ENCODE data around the gene TAGLN3. TPM values are rescaled to one million over a fixed set of nuclear protein-coding genes. Genes with fewer than 3 reads are reported as not detected.

TAGLN3 gene
- total RNA-seq (2014; rRNA removed; shearing (Covaris generic)) (1.3 TPM in 1 of 2 replicates, not detected in the other), polyA plus RNA-seq (2016; fragmentation: Nextera tagmentation; extraction: Ambion mirVana) (0.48 and 0.61 TPM in 2 replicates)

- H3K36me3 ChIP-seq (ENCODE audit: low read depth): no peaks in the 10 kb centered on the region
- H3K4me3 ChIP-seq: peak within 1 kb of the TSS; percentile 75
- peaks cover 15% of the 10 kb centered on the region for H3F3A ChIP-seq (ENCODE audit: insufficient read depth)
- in situ Hi-C loops (cut with MboI): no loop called here
- no peak within 1 kb of the TSS for H3K27ac ChIP-seq
- H3K9me2 ChIP-seq (ENCODE audit: insufficient read depth): no peaks in the 10 kb centered on the region
- no peaks in the 10 kb centered on the region for H4K20me1 ChIP-seq (ENCODE audit: insufficient read depth)
- DNase-seq: peak; percentile 56
- H3K9ac ChIP-seq: peak within 1 kb of the TSS; percentile 44
- H3K4me1 ChIP-seq (ENCODE audit: insufficient read depth): peaks cover 19% of the 10 kb centered on the region
- H3K79me2 ChIP-seq (ENCODE audit: insufficient read depth): no peaks in the 10 kb centered on the region
- TF ChIP-seq EZH2phosphoT487 (IDR thresholded peaks at IDR 0.05; ENCODE audit: insufficient read depth, low read depth) (no peak), EZH2 (IDR thresholded peaks at IDR 0.05; ENCODE audit: insufficient read depth, poor library complexity, severe bottlenecking) (no peak)
- H2AFZ ChIP-seq: peak within 1 kb of the TSS; percentile 94
- H3K27me3 ChIP-seq (replicated peaks; ENCODE audit: insufficient read depth): no peaks in the 10 kb centered on the region
- WGBS, 2 experiments (ENCODE audit: low coverage in 1 of 2, low lambda C conversion rate in 2 of 2, missing lambda C conversion rate in 2 of 2): 5 to 9% methylated on average over 30 of the region's 30 CpGs
- H3K9me3 ChIP-seq (ENCODE audit: low read depth): no peaks in the 10 kb centered on the region
- peak within 1 kb of the TSS; percentile 98 for H3K4me2 ChIP-seq (ENCODE audit: unreplicated experiment)
Observed at GRCh38 chr3:111998636-111999483, at the start of gene TAGLN3. Gene TAGLN3 (plus strand): TSS chr3:111998922. CDS start chr3:111999423, 501 bp downstream.

- H3K4me2 ChIP-seq (ENCODE audit: unreplicated experiment): no peak overlapping the region
- peaks cover 58% of the 10 kb centered on the region for H3K36me3 ChIP-seq (ENCODE audit: low read depth)
- in situ Hi-C loops (cut with MboI): no loop called here
- H3K9me2 ChIP-seq (ENCODE audit: insufficient read depth): no peaks in the 10 kb centered on the region
- TF ChIP-seq EZH2phosphoT487 (IDR thresholded peaks at IDR 0.05; ENCODE audit: insufficient read depth, low read depth) (no peak), EZH2 (IDR thresholded peaks at IDR 0.05; ENCODE audit: insufficient read depth, poor library complexity, severe bottlenecking) (no peak)
- no peaks in the 10 kb centered on the region for H3K27me3 ChIP-seq (replicated peaks; ENCODE audit: insufficient read depth)
- DNase-seq: no peak
- no peaks in the 10 kb centered on the region for H4K20me1 ChIP-seq (ENCODE audit: insufficient read depth)
- no peak overlapping the region for H3K9ac ChIP-seq
- no peak overlapping the region for H3K27ac ChIP-seq
- H2AFZ ChIP-seq: no peak overlapping the region
- no peaks in the 10 kb centered on the region for H3K9me3 ChIP-seq (ENCODE audit: low read depth)
- peaks cover 19% of the 10 kb centered on the region for H3K79me2 ChIP-seq (ENCODE audit: insufficient read depth)
- H3F3A ChIP-seq (ENCODE audit: insufficient read depth): peaks cover 17% of the 10 kb centered on the region
- no peak overlapping the region for H3K4me3 ChIP-seq
- H3K4me1 ChIP-seq (ENCODE audit: insufficient read depth): peaks cover 19% of the 10 kb centered on the region
- 95 to 96% methylated on average over 3 of the region's 3 CpGs for WGBS, 2 experiments (ENCODE audit: low coverage in 1 of 2, low lambda C conversion rate in 2 of 2, missing lambda C conversion rate in 2 of 2)
Observed at GRCh38 chr3:111949712-111950111, 49.0 kb upstream of the TAGLN3 start.

DNA sequence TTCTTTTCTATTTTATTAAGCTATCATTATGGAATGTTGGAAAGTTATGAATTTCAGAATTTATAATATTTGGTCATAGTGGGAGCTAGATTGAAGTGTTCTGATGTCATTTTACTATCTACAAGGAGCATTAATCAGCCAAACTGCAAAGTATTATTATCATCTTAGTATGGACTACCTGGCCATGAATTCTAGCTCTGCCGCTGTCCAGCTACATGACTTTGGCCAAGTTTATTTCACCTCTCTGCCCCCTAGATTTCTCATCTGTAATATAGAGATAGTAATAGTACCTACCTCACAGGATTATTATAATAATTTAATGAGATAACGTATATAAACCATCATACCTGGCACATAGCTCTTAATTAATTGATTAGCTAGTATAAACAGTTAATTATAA is 47.7 kb upstream of the TAGLN3 start:
- WGBS, 2 experiments (ENCODE audit: low coverage in 1 of 2, low lambda C conversion rate in 2 of 2, missing lambda C conversion rate in 2 of 2): 96 to 99% methylated on average over 2 of the region's 2 CpGs
- Histone ChIP-seq H3K79me2 (ENCODE audit: insufficient read depth) (peaks cover 19% of the 10 kb centered on the region), H3K4me2 (ENCODE audit: unreplicated experiment) (no peak overlapping the region), H3K4me3 (no peak overlapping the region), H3F3A (ENCODE audit: insufficient read depth) (peaks cover 17% of the 10 kb centered on the region), H3K27me3 (replicated peaks; ENCODE audit: insufficient read depth) (no peaks in the 10 kb centered on the region), H3K27ac (no peak overlapping the region), H3K4me1 (ENCODE audit: insufficient read depth) (peaks cover 20% of the 10 kb centered on the region), H3K9me3 (ENCODE audit: low read depth) (no peaks in the 10 kb centered on the region), H3K9ac (no peak overlapping the region), H2AFZ (no peak overlapping the region), H3K36me3 (ENCODE audit: low read depth) (peaks cover 49% of the 10 kb centered on the region), H3K9me2 (ENCODE audit: insufficient read depth) (no peaks in the 10 kb centered on the region), H4K20me1 (ENCODE audit: insufficient read depth) (no peaks in the 10 kb centered on the region)
- in situ Hi-C loops (cut with MboI): no loop called here
- no peak for DNase-seq
- TF ChIP-seq EZH2phosphoT487 (IDR thresholded peaks at IDR 0.05; ENCODE audit: insufficient read depth, low read depth) (no peak), EZH2 (IDR thresholded peaks at IDR 0.05; ENCODE audit: insufficient read depth, poor library complexity, severe bottlenecking) (no peak)

DNA sequence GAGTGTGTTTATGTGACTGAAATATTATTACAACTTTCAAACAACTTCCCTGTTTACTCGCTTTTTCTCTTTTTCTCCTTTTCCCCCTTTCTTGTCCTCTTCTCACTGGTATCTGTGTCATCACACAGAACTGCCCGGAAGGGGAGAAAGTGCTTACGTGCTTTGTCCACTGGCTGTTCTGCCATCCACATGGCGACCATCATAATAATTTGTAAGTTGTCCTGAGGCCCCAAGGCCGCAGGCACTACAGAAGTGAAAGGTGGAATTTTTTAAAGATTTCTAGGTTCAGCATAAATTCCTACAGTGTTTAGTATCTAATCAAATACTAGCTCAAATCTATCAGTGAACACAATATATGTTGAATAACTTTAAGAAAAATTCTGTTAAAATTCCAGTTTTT is 46.6 kb upstream of the TAGLN3 start:
- 93 to 98% methylated on average over 5 of the region's 5 CpGs for WGBS, 2 experiments (ENCODE audit: low coverage in 1 of 2, low lambda C conversion rate in 2 of 2, missing lambda C conversion rate in 2 of 2)
- peaks cover 21% of the 10 kb centered on the region; the same call in 1 of the 2 replicates for H3F3A ChIP-seq (ENCODE audit: insufficient read depth)
- H3K79me2 ChIP-seq (ENCODE audit: insufficient read depth): peaks cover 19% of the 10 kb centered on the region
- H3K9me3 ChIP-seq (ENCODE audit: low read depth): no peaks in the 10 kb centered on the region
- no peak overlapping the region for H3K4me2 ChIP-seq (ENCODE audit: unreplicated experiment)
- no peak overlapping the region for H2AFZ ChIP-seq
- no peak overlapping the region for H3K4me3 ChIP-seq
- H3K4me1 ChIP-seq (ENCODE audit: insufficient read depth): peaks cover 16% of the 10 kb centered on the region
- peaks cover 42% of the 10 kb centered on the region for H3K36me3 ChIP-seq (ENCODE audit: low read depth)
- TF ChIP-seq EZH2phosphoT487 (IDR thresholded peaks at IDR 0.05; ENCODE audit: insufficient read depth, low read depth) (no peak), EZH2 (IDR thresholded peaks at IDR 0.05; ENCODE audit: insufficient read depth, poor library complexity, severe bottlenecking) (no peak)
- no peaks in the 10 kb centered on the region for H3K27me3 ChIP-seq (replicated peaks; ENCODE audit: insufficient read depth)
- no peaks in the 10 kb centered on the region for H4K20me1 ChIP-seq (ENCODE audit: insufficient read depth)
- H3K27ac ChIP-seq: no peak overlapping the region
- H3K9ac ChIP-seq: no peak overlapping the region
- no peak for DNase-seq
- H3K9me2 ChIP-seq (ENCODE audit: insufficient read depth): no peaks in the 10 kb centered on the region
- in situ Hi-C loops (cut with MboI): no loop called here
